K562 (cell line): ENCODE measurements around the gene AIFM1. TPM values are rescaled to one million over a fixed set of nuclear protein-coding genes. Genes with fewer than 3 reads are reported as not detected.
A peak's percentile ranks its signal among the peaks of the same experiment; 100 is the strongest.

Experiments
- ATAC-seq: fragments of 200-7000 bp; cut with Tn5 transposase; 3 replicates; pipeline ENCODE4 v1.9.1; 2020; ENCODE audit warnings: moderate library complexity
- BruUV-seq: library from RNA; stranded (reverse); fragments of 400-500 nt; replicated peaks from 2 replicates; lab custom pipeline; 2021; lab: Mats Ljungman, UMichigan
- CTCF ChIA-PET: fragments of 300-600 bp; formaldehyde crosslinking; extraction: SDS; loops from one replicate; lab custom pipeline; 2021; ENCODE audit warnings: low intra/inter-chr PET ratio; lab: Yijun Ruan, JAX
- POLR2A ChIA-PET: fragments of 300-600, 350-650 bp; sonication (Branson Sonifier 250); formaldehyde crosslinking; extraction: SDS; loops from one replicate; lab custom pipeline; 2021; ENCODE audit warnings: antibody characterized with exemption, inconsistent platforms; lab: Yijun Ruan, JAX
- DNase-seq, 4 experiments: peaks; one replicate each; pipeline versions ENCODE4 v3.0.0 to v3.0.0-alpha.2; 2011 to 2018; ENCODE audit warnings: low spot score in 3 of 4, mixed read lengths in 3 of 4; ENCODE audit errors: extremely low read depth in 1 of 4
- FAIRE-seq: peaks from 2 replicates; lab custom pipeline; 2011; peaks lifted over from hg19 to GRCh38; lab: Jason Lieb, UNC
- H2AFZ ChIP-seq: 2 replicates; pipeline ENCODE4 v1.6.0; 2011; ENCODE audit warnings: low read depth, low read length, control low read depth, inconsistent platforms
- H3K27ac ChIP-seq: fragments of 200-600 bp; 3 replicates; pipeline ENCODE4 v1.8.0; 2011; ENCODE audit warnings: low read depth, mild to moderate bottlenecking, control low read depth, inconsistent platforms, low read length, moderate library complexity, mixed read lengths; ENCODE audit errors: extremely low read depth
- H3K27me3 ChIP-seq, 2 experiments: fragments of 300-600 bp in 1 of 2; 2 replicates in 1 of 2; 3 replicates in 1 of 2; pipeline versions ENCODE4 v1.6.0 to v1.8.0; 2011; ENCODE audit warnings: inconsistent platforms in 2 of 2, low read length in 2 of 2, mild to moderate bottlenecking in 1 of 2, mixed read lengths in 1 of 2, moderate library complexity in 1 of 2; ENCODE audit not compliant: control insufficient read depth in 2 of 2, insufficient read depth in 2 of 2
- H3K36me3 ChIP-seq: fragments of 300-600 bp; 3 replicates; pipeline ENCODE4 v1.8.0; 2011; ENCODE audit warnings: mild to moderate bottlenecking, low read length, inconsistent platforms; ENCODE audit not compliant: control insufficient read depth, insufficient read depth
- H3K4me1 ChIP-seq, 2 experiments: fragments of 200-600 bp in 1 of 2; replicated peaks in 1 of 2; 2 replicates in 1 of 2; 3 replicates in 1 of 2; pipeline versions ENCODE4 v1.5.1 to v1.8.0; 2011; ENCODE audit warnings: inconsistent platforms in 2 of 2, low read length in 2 of 2, mild to moderate bottlenecking in 1 of 2, mixed read lengths in 1 of 2, moderate library complexity in 1 of 2; ENCODE audit not compliant: control insufficient read depth in 2 of 2, insufficient read depth in 2 of 2
- H3K4me2 ChIP-seq: 2 replicates; pipeline ENCODE4 v1.6.1; 2011; ENCODE audit warnings: low read length, control low read depth, inconsistent platforms, mixed read lengths; ENCODE audit not compliant: insufficient read depth
- H3K4me3 ChIP-seq: fragments of 200-600 bp; sonication (generic), shearing (Covaris generic); 2 replicates; pipeline ENCODE4 v1.5.1; 2016; ENCODE audit warnings: control low read depth, inconsistent platforms
- H3K79me2 ChIP-seq: fragments of 200-600 bp; 3 replicates; pipeline ENCODE4 v1.8.0; 2011; ENCODE audit warnings: low read length, inconsistent platforms; ENCODE audit not compliant: control insufficient read depth, insufficient read depth
- H3K9ac ChIP-seq, 2 experiments: 2 replicates each; pipeline versions ENCODE4 v1.6.0 to v1.6.1; 2011; ENCODE audit warnings: low read depth in 2 of 2, low read length in 2 of 2, control low read depth in 1 of 2, inconsistent platforms in 1 of 2, mild to moderate bottlenecking in 1 of 2, mixed read lengths in 1 of 2; ENCODE audit not compliant: insufficient read depth in 1 of 2
- H3K9me1 ChIP-seq: one replicate; pipeline ENCODE4 v1.6.0; 2011; ENCODE audit warnings: inconsistent platforms, mild to moderate bottlenecking, low read length, moderate library complexity; ENCODE audit not compliant: control insufficient read depth, insufficient read depth
- H3K9me3 ChIP-seq: replicated peaks from 2 replicates; pipeline ENCODE4 v1.5.1; 2011; ENCODE audit warnings: low read depth, low read length, inconsistent platforms; ENCODE audit not compliant: control insufficient read depth, insufficient read depth
- H4K20me1 ChIP-seq: replicated peaks from 2 replicates; pipeline ENCODE4 v1.6.1; 2011; ENCODE audit warnings: low read length, inconsistent platforms, mixed read lengths; ENCODE audit not compliant: control insufficient read depth, insufficient read depth
- EP300 ChIP-seq: IDR thresholded peaks from 2 replicates; pipeline ENCODE4 v1.6.1; 2012; ENCODE audit warnings: low read length, improper control_type of control experiment
- FOXJ2 ChIP-seq: fragments of 200-800 bp; sonication (Bioruptor generic); IDR thresholded peaks from 2 replicates; pipeline ENCODE4 v1.6.1; 2016; ENCODE audit warnings: missing genetic modification characterization, missing compliant biosample characterization
- FOXJ3 ChIP-seq: sonication (generic); formaldehyde crosslinking; IDR thresholded peaks from 2 replicates; pipeline ENCODE4 v1.4.0; 2020; ENCODE audit warnings: mild to moderate bottlenecking, missing genetic modification reagents
- MAFK ChIP-seq: IDR thresholded peaks from 2 replicates; pipeline ENCODE4 v1.6.1; 2011; ENCODE audit warnings: low read length, improper control_type of control experiment
- MIER1 ChIP-seq: fragments of 450-650 bp; IDR thresholded peaks from 2 replicates; pipeline ENCODE4 v1.6.1; 2016; ENCODE audit warnings: antibody characterized with exemption, mild to moderate bottlenecking, low read depth
- NR2C2 ChIP-seq, 2 experiments: fragments of 200-800 bp in 1 of 2; sonication (Bioruptor generic) in 1 of 2; sonication (generic) in 1 of 2; formaldehyde crosslinking in 1 of 2; IDR thresholded peaks; 2 replicates each; pipeline versions ENCODE4 v1.6.1 to v1.8.0; 2016 to 2022; ENCODE audit warnings: mild to moderate bottlenecking in 1 of 2, missing compliant biosample characterization in 1 of 2, missing genetic modification characterization in 1 of 2, missing genetic modification reagents in 1 of 2
- SPI1 ChIP-seq: IDR thresholded peaks from 2 replicates; pipeline ENCODE4 v1.6.1; 2011; ENCODE audit warnings: low read depth, low read length, control low read depth, borderline replicate concordance
- ZC3H8 ChIP-seq: fragments of 450-650 bp; IDR thresholded peaks from 2 replicates; pipeline ENCODE4 v1.6.1; 2017
- ZNF165 ChIP-seq: fragments of 250-450 bp; sonication (Bioruptor Pico); IDR thresholded peaks from 2 replicates; pipeline ENCODE4 v1.4.0; 2020; ENCODE audit warnings: borderline replicate concordance
- WGBS: fragments of 100-300 bp; shearing (Covaris generic); methylation state at CpG from one replicate; pipeline ENCODE4 v1.1.6; 2016; ENCODE audit warnings: low coverage, mixed read lengths; ENCODE audit not compliant: insufficient coverage; ENCODE audit errors: missing lambda C conversion rate; 5-methylcytosine and 5-hydroxymethylcytosine counted together
- in situ Hi-C: fragments of 300-500 bp; cut with MboI; formaldehyde crosslinking; loops from 4 replicates; pipeline ENCODE4 v1.15.0; 2018; ENCODE audit warnings: inconsistent platforms, mixed read lengths
- intact Hi-C: fragments of 100-400 bp; cut with micrococcal nuclease; formaldehyde crosslinking; loops from 2 replicates; pipeline ENCODE4 v1.14.2; 2022
- polyA plus RNA-seq, 8 experiments: library from polyadenylated mRNA; depleted of rRNA in 4 of 8; stranded (reverse) in 5 of 8; unstranded in 3 of 8; fragments of >200 nt; fragmentation: Nextera tagmentation in 2 of 8; fragmentation: Illumina TruSeq in 1 of 8; extraction: Ambion mirVana in 2 of 8; extraction: Trizol in 1 of 8; gene quantifications; 2 replicates each; pipeline versions ENCODE4 v1.2.1 to v1.2.3, GENCODE V29; 2011 to 2014; ENCODE audit warnings: inconsistent platforms in 1 of 8, missing spikeins in 1 of 8
- total RNA-seq, 7 experiments: library from RNA; depleted of rRNA in 6 of 7; stranded (reverse); fragments of >200 nt in 6 of 7; fragmentation: Illumina TruSeq in 2 of 7; extraction: Trizol in 2 of 7; gene quantifications; 2 replicates each; pipeline versions ENCODE4 v1.2.1 to v1.2.3, GENCODE V29; 2011 to 2021; ENCODE audit warnings: low replicate concordance in 1 of 7
- TF ChIP-seq, protein P1 (sequence below): sonication (generic); formaldehyde crosslinking; IDR thresholded peaks from 2 replicates; pipeline ENCODE4 v1.8.0; 2022; ENCODE audit warnings: mild to moderate bottlenecking, missing genetic modification reagents, borderline replicate concordance
- TF ChIP-seq, protein P2 (sequence below): fragments of 450-650 bp; IDR thresholded peaks from 2 replicates; pipeline ENCODE4 v1.7.0; 2016; ENCODE audit warnings: borderline replicate concordance

Gene AIFM1
- total and polyA plus RNA-seq, 9 of the 15 experiments (the other 6 are each of a cell fraction or from before 2014, with no cell fraction given), result 51.0 to 117 (median 91.2) TPM

DNA sequence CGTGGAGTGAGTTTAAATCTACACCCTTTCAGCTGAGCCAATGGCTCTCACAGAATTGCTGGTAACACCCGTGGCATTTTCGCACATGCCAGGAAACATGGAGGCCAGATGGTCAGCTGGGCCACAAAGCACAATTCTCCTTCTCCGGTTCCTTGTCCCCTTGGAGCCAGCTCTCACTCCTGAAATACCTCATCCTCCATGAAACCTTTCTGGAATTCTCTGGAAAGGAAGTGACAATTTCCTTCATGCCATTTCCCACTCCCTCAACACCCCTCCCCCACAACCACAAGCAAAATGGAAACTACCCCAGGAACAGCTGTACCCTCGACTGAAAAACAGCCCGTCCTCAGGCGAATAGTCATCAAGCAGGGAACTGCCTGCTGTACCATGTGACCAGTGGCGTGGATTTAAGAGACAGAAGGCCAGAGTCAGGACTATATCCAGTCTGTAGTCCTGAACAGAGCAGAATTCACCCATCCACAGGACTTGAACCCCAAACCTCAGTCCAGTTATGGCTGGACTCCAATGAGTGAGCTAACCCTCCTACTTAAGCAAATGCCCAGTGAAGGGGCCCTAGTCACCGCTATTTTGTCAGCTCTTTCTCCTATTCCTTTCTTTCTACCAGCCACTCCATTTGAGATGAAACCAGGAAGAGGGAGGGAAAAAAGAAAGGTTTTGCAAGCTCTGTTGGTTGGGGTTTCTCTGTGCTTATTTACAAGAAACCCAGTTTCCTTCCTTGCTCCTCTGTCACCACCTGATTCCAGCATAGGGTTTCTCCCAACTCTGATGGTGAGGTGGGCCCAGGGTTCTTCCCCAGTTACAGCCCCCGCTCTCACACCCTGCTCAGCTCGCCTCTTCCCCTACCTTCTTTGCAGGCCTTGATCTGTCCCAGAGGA lies 79.8 kb downstream of the AIFM1 start (continued):
- TF ChIP-seq, protein P1, sequence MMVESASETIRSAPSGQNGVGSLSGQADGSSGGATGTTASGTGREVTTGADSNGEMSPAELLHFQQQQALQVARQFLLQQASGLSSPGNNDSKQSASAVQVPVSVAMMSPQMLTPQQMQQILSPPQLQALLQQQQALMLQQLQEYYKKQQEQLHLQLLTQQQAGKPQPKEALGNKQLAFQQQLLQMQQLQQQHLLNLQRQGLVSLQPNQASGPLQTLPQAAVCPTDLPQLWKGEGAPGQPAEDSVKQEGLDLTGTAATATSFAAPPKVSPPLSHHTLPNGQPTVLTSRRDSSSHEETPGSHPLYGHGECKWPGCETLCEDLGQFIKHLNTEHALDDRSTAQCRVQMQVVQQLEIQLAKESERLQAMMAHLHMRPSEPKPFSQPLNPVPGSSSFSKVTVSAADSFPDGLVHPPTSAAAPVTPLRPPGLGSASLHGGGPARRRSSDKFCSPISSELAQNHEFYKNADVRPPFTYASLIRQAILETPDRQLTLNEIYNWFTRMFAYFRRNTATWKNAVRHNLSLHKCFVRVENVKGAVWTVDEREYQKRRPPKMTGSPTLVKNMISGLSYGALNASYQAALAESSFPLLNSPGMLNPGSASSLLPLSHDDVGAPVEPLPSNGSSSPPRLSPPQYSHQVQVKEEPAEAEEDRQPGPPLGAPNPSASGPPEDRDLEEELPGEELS (CRISPR knock-in tag), result no peak
- TF ChIP-seq ZC3H8, result no peak
- TF ChIP-seq ZNF165, result no peak
- TF ChIP-seq NR2C2 (CRISPR knock-in tag; IDR thresholded peaks at IDR 0.05), result no peak
- no peak for TF ChIP-seq NR2C2 (tag; IDR thresholded peaks at IDR 0.05)
- TF ChIP-seq FOXJ2, result no peak
- TF ChIP-seq, all 486 proteins: peak for 7

DNA sequence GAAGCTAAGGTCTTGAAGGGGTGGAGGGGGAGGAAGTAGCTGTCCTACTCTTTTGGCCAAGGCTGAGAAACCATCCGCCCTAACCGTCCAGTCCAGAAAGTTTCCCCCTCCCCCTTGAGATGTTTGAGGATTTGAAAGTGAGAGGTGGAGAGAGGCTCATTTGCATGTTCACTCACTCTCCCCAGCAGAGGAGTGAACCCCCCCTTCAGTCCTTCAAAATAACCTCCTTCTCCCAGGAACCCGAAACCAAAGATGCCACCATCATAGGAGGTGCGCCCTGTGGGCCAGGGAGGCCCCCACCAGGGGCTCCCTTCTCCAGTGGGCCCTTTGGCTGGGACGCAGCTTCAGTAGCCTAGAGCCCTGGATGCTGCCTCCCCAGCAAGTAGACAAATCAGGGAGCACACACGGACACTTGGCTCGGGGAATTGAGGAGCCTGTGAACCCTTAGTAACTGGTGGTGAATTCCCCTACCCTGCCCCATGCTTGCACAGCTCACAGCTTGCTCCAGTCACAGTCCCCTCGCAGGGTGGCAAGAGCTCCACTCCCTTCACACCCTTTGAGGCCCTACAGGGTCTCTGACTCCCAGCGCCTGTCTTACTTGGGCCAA lies 80.9 kb downstream of the AIFM1 start:
- peak; percentile 68 for FAIRE-seq
- TF ChIP-seq FOXJ3 (no peak), MAFK (no peak), SPI1 (0 out of 2 replicates have a peak, but pooled peaks have one; percentile 10), MIER1 (no peak), EP300 (0 out of 2 replicates have a peak, but pooled peaks have one; percentile 5)
- TF ChIP-seq, protein P2, sequence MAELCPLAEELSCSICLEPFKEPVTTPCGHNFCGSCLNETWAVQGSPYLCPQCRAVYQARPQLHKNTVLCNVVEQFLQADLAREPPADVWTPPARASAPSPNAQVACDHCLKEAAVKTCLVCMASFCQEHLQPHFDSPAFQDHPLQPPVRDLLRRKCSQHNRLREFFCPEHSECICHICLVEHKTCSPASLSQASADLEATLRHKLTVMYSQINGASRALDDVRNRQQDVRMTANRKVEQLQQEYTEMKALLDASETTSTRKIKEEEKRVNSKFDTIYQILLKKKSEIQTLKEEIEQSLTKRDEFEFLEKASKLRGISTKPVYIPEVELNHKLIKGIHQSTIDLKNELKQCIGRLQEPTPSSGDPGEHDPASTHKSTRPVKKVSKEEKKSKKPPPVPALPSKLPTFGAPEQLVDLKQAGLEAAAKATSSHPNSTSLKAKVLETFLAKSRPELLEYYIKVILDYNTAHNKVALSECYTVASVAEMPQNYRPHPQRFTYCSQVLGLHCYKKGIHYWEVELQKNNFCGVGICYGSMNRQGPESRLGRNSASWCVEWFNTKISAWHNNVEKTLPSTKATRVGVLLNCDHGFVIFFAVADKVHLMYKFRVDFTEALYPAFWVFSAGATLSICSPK, result no peak
- TF ChIP-seq, all 486 proteins: peak for 2
- in situ Hi-C loops (no loop called here), intact Hi-C loops (loop anchor here (5.0 kb wide), 2 partner anchors 88 to 183 kb away; partner anchors contain the start of genes RAB33A and ZNF280C)
- ATAC-seq, result peak; percentile 8
- peaks cover 54% of the 10 kb centered on the region; the same call in 2 of the 3 replicates for H3K36me3 ChIP-seq
- peaks cover 80% of the 10 kb centered on the region for H3K79me2 ChIP-seq
- peak overlapping the region; percentile 78 for H3K27ac ChIP-seq
- peak overlapping the region; percentile 5; the same call in 1 of the 2 replicates for H3K4me2 ChIP-seq
- H3K4me3 ChIP-seq, result no peak overlapping the region
- peaks cover 66 to 67% of the 10 kb centered on the region in 2 experiments for H3K4me1 ChIP-seq
- peaks cover 8% of the 10 kb centered on the region for H3K9me1 ChIP-seq
- ChIA-PET CTCF (no interaction called here), POLR2A (interaction anchor here (0.7 to 0.9 kb wide), 3 partner anchors 20 to 131 kb away, joined by 3 to 5 read pairs (median 4); no protein-coding TSS in a partner anchor)
- no peaks in the 10 kb centered on the region for H3K27me3 ChIP-seq
- no peaks in the 10 kb centered on the region for H3K9me3 ChIP-seq
- peak in 2 of 4 experiments; percentile 27 to 46 for DNase-seq
- BruUV-seq, result no TSS peak
- peak overlapping the region in 1 of 2 experiments; percentile 83; a peak in 1 of 4 replicates for H3K9ac ChIP-seq
- H4K20me1 ChIP-seq, result peaks cover 7% of the 10 kb centered on the region; the same call in 1 of the 2 replicates
- H2AFZ ChIP-seq, result no peak overlapping the region
- WGBS, result 38% methylated on average over 9 of the region's 9 CpGs
